ENCODE data around the gene FOXP1. TPM values are rescaled to one million over a fixed set of nuclear protein-coding genes. Genes with fewer than 3 reads are reported as not detected.

Gene FOXP1
- total RNA-seq, 2 donors from 2014 or later, result 41.7 to 94.3 TPM

DNA sequence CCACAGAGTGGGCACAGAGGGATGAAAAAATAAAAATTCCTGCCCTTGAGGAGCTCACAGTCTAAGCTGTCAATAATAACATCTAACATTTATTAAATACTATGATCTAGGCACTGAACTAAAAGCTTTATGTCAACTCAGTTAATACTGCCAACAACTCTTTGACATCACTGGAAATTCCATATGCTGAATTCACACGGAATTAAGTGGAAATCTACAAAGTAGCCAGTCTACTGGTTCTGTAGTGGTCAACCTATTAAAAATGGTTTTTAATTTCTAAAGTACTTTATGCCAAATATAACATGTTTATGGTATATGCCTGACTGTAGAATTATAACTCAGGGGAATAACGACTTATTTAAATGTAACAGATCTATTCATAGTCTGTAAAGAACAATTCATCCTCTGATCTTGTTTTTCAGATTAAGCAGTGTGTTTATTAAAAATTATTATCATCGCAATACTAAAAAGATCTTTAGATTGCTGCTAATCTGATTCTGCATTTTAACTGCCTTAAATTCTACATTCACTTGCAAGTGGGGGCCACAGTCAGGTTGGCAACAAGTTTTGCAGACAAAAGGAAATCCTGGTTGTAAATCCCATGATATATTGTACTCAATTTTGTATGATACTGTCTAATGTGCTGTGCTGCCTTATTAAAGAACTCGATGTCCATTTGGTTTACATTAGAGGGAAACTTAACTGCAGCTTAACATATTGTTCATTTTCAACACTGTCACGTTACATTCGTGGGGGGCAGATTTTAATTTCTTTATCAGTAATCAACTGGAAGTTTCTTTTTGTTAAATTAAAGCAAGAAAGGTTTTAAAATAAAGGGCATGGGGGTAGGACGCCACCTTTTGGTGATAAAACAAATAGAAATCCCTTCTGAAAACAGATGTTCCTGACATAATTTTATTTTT lies 2.6 kb upstream of the FOXP1 start:
- Histone ChIP-seq H3K27ac (ENCODE audit: low read depth, low read length) (no peak overlapping the region), H3K4me1 (ENCODE audit: control insufficient read depth, insufficient read depth, low read length) (peaks cover 6% of the 10 kb centered on the region), H3K27me3 (ENCODE audit: control insufficient read depth, insufficient read depth, low read length, poor library complexity, severe bottlenecking) (peaks cover 1% of the 10 kb centered on the region), H3K9ac (ENCODE audit: extremely low read depth, low read length, poor library complexity, severe bottlenecking) (no peak overlapping the region), H3K4me3 (ENCODE audit: low read length) (no peak overlapping the region), H3K9me3 (ENCODE audit: control insufficient read depth, low read length) (peaks cover 9% of the 10 kb centered on the region), H3K36me3 (ENCODE audit: control insufficient read depth, insufficient read depth, low read length) (no peaks in the 10 kb centered on the region)
- peaks cover 26% of the 10 kb centered on the region for H3K4me1 Mint-ChIP-seq
- no peaks in the 10 kb centered on the region for H3K36me3 Mint-ChIP-seq (ENCODE audit: low read depth)
- no peak overlapping the region for H3K27ac Mint-ChIP-seq
- no peaks in the 10 kb centered on the region for H3K27me3 Mint-ChIP-seq (ENCODE audit: insufficient read depth)
- H3K9me3 Mint-ChIP-seq, result peaks cover 7% of the 10 kb centered on the region
- DNase-seq, result no peak
- H3K4me3 Mint-ChIP-seq, result no peak overlapping the region
- TF ChIP-seq, protein P1, sequence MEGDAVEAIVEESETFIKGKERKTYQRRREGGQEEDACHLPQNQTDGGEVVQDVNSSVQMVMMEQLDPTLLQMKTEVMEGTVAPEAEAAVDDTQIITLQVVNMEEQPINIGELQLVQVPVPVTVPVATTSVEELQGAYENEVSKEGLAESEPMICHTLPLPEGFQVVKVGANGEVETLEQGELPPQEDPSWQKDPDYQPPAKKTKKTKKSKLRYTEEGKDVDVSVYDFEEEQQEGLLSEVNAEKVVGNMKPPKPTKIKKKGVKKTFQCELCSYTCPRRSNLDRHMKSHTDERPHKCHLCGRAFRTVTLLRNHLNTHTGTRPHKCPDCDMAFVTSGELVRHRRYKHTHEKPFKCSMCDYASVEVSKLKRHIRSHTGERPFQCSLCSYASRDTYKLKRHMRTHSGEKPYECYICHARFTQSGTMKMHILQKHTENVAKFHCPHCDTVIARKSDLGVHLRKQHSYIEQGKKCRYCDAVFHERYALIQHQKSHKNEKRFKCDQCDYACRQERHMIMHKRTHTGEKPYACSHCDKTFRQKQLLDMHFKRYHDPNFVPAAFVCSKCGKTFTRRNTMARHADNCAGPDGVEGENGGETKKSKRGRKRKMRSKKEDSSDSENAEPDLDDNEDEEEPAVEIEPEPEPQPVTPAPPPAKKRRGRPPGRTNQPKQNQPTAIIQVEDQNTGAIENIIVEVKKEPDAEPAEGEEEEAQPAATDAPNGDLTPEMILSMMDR (conservative IDR thresholded peaks at IDR 0.05), result peak; percentile 79
- WGBS, 2 experiments (ENCODE audit: insufficient coverage in 1 of 2, insufficient read length in 1 of 2), result 47 to 100% methylated on average over 2 to 7 of the region's 7 CpGs

DNA sequence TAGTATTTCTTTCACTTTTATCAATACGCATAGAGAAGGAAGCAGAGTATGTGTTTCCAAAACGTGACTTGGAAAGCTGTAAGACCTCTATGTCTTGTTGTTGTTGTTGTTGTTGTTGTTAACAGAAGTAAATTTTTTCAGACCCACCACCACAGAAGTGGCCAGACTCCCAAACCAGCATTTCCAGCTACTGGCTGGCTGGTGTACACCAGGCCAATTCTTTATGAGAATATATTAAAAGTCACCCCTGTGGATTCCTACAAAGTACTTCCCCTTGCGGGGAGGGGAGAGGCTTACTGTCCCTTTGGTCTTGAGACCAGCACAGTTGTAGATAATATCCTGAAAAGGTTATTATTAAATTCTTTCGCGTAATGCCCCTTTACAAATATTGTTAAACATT lies 1.6 kb upstream of the FOXP1 start:
- H3K27ac Mint-ChIP-seq, result peak overlapping the region; percentile 89
- 78 to 93% methylated on average over 2 to 5 of the region's 5 CpGs for WGBS, 2 experiments (ENCODE audit: insufficient coverage in 1 of 2, insufficient read length in 1 of 2)
- peak overlapping the region; percentile 87 for H3K4me3 Mint-ChIP-seq
- H3K36me3 ChIP-seq (ENCODE audit: control insufficient read depth, insufficient read depth, low read length), result no peaks in the 10 kb centered on the region
- peaks cover 5% of the 10 kb centered on the region for H3K9me3 Mint-ChIP-seq
- no peaks in the 10 kb centered on the region for H3K36me3 Mint-ChIP-seq (ENCODE audit: low read depth)
- peaks cover 5% of the 10 kb centered on the region for H3K27me3 ChIP-seq (ENCODE audit: control insufficient read depth, insufficient read depth, low read length, poor library complexity, severe bottlenecking)
- H3K4me1 Mint-ChIP-seq, result peaks cover 36% of the 10 kb centered on the region
- H3K27me3 Mint-ChIP-seq (ENCODE audit: insufficient read depth), result no peaks in the 10 kb centered on the region
- peaks cover 6% of the 10 kb centered on the region for H3K4me1 ChIP-seq (ENCODE audit: control insufficient read depth, insufficient read depth, low read length)
- no peak overlapping the region for H3K27ac ChIP-seq (ENCODE audit: low read depth, low read length)
- no peak overlapping the region for H3K4me3 ChIP-seq (ENCODE audit: low read length)
- TF ChIP-seq, protein P1 (conservative IDR thresholded peaks at IDR 0.05), result no peak
- peaks cover 8% of the 10 kb centered on the region for H3K9me3 ChIP-seq (ENCODE audit: control insufficient read depth, low read length)
- H3K9ac ChIP-seq (ENCODE audit: extremely low read depth, low read length, poor library complexity, severe bottlenecking), result no peak overlapping the region
- no peak for DNase-seq

- H3K9ac ChIP-seq (ENCODE audit: extremely low read depth, low read length, poor library complexity, severe bottlenecking), result peak overlapping the region; percentile 15
- H3K27me3 ChIP-seq (ENCODE audit: control insufficient read depth, insufficient read depth, low read length, poor library complexity, severe bottlenecking), result peaks cover 5% of the 10 kb centered on the region
- Mint-ChIP-seq H3K4me1 (peaks cover 42% of the 10 kb centered on the region), H3K27me3 (ENCODE audit: insufficient read depth) (no peaks in the 10 kb centered on the region), H3K9me3 (peaks cover under 1% of the 10 kb centered on the region), H3K4me3 (peak overlapping the region; percentile 87), H3K36me3 (ENCODE audit: low read depth) (no peaks in the 10 kb centered on the region), H3K27ac (peak overlapping the region; percentile 89)
- H3K36me3 ChIP-seq (ENCODE audit: control insufficient read depth, insufficient read depth, low read length), result no peaks in the 10 kb centered on the region
- peak; percentile 76 for DNase-seq
- peaks cover 6% of the 10 kb centered on the region for H3K4me1 ChIP-seq (ENCODE audit: control insufficient read depth, insufficient read depth, low read length)
- peaks cover 2% of the 10 kb centered on the region for H3K9me3 ChIP-seq (ENCODE audit: control insufficient read depth, low read length)
- peak overlapping the region; percentile 81 for H3K4me3 ChIP-seq (ENCODE audit: low read length)
- TF ChIP-seq, protein P1 (conservative IDR thresholded peaks at IDR 0.05), result no peak
- 0 to 8% methylated on average over 11 to 17 of the region's 18 CpGs for WGBS, 2 experiments (ENCODE audit: insufficient coverage in 1 of 2, insufficient read length in 1 of 2)
- H3K27ac ChIP-seq (ENCODE audit: low read depth, low read length), result peak overlapping the region; percentile 67
Measured at GRCh38 chr3:71584394-71585011, 975 bp upstream of the FOXP1 start.
